ENCODE results near the gene EVA1A.
A peak's percentile ranks its signal among the peaks of the same experiment; 100 is the strongest.

EVA1A gene

GRCh38 chr2:75560768-75561565, at the start of gene EVA1A:
Gene EVA1A (minus strand): TSS chr2:75560939. CDS start chr2:75518140, 42,799 bp downstream.
- DNase-seq = no peak

- DNase-seq = no peak
Measured at GRCh38 chr2:75609937-75610508, 49.3 kb upstream of the EVA1A start.

- DNase-seq = no peak
Measured at GRCh38 chr2:75609334-75609689, 48.6 kb upstream of the EVA1A start.

GRCh38 chr2:75608684-75609333, 48.1 kb upstream of the EVA1A start:
- DNase-seq = peak; percentile 41

GRCh38 chr2:75607988-75608683, 47.4 kb upstream of the EVA1A start:
- DNase-seq = no peak

GRCh38 chr2:75607400-75607798, 46.7 kb upstream of the EVA1A start:
- no peak for DNase-seq

GRCh38 chr2:75606761-75607399, 46.1 kb upstream of the EVA1A start:
- no peak for DNase-seq

- DNase-seq = no peak
Measured at GRCh38 chr2:75605770-75606529, 45.2 kb upstream of the EVA1A start.

GRCh38 chr2:75604484-75604883, 43.7 kb upstream of the EVA1A start:
- DNase-seq = no peak

GRCh38 chr2:75603477-75603876, 42.7 kb upstream of the EVA1A start:
- no peak for DNase-seq

- DNase-seq = no peak
Measured at GRCh38 chr2:75602724-75603342, 42.1 kb upstream of the EVA1A start.

GRCh38 chr2:75600461-75601011, 39.8 kb upstream of the EVA1A start:
- no peak for DNase-seq

- DNase-seq = no peak
Measured at GRCh38 chr2:75598589-75599155, 37.9 kb upstream of the EVA1A start.

GRCh38 chr2:75597949-75598348, 37.2 kb upstream of the EVA1A start:
- DNase-seq = no peak

- DNase-seq = no peak
Measured at GRCh38 chr2:75596784-75597183, 36.0 kb upstream of the EVA1A start.

- DNase-seq = no peak
Measured at GRCh38 chr2:75595541-75596395, 35.0 kb upstream of the EVA1A start.

GRCh38 chr2:75594596-75594995, 33.9 kb upstream of the EVA1A start:
- no peak for DNase-seq

GRCh38 chr2:75592888-75593287, 32.1 kb upstream of the EVA1A start:
- no peak for DNase-seq

GRCh38 chr2:75592030-75592429, 31.3 kb upstream of the EVA1A start:
- DNase-seq = no peak

Measured in CD4-positive, alpha-beta T cell treated with Interleukin-15 for 1 hour (primary cell).